ENCODE data around the gene S1PR2.
A peak's percentile ranks its signal among the peaks of the same experiment; 100 is the strongest.
"Not testable (repeated sequence)": the region's sequence is repeated elsewhere in the genome, so short reads cannot be mapped to it uniquely, and the experiment has no call there.

Gene S1PR2

GRCh38 chr19:10189616-10190015, 41.5 kb downstream of the S1PR2 start:
- no peak for DNase-seq

GRCh38 chr19:10187315-10187714, 43.8 kb downstream of the S1PR2 start:
- DNase-seq, result no peak

GRCh38 chr19:10184636-10185035, 46.5 kb downstream of the S1PR2 start:
- peak; percentile 2 for DNase-seq

- DNase-seq, result no peak
Observed at GRCh38 chr19:10183926-10184325, 47.2 kb downstream of the S1PR2 start.

GRCh38 chr19:10182847-10183246, 48.3 kb downstream of the S1PR2 start:
- no peak for DNase-seq

GRCh38 chr19:10182076-10182475, 49.1 kb downstream of the S1PR2 start:
- no peak for DNase-seq

- no peak for DNase-seq
Observed at GRCh38 chr19:10180459-10180858, 50.7 kb downstream of the S1PR2 start.

GRCh38 chr19:10180024-10180423, 51.1 kb downstream of the S1PR2 start:
- DNase-seq, result not testable (repeated sequence)

- no peak for DNase-seq
Observed at GRCh38 chr19:10173527-10173926, 57.6 kb downstream of the S1PR2 start.

Data from NCI-H510A treated with DMSO at 0.1 percent for 48 hours (cell line).